K562 (cell line): ENCODE measurements around the gene THADA. TPM values are rescaled to one million over a fixed set of nuclear protein-coding genes. Genes with fewer than 3 reads are reported as not detected.

Experiments
- BCLAF1 ChIP-seq, 2 experiments: fragments of 450-650 bp in 1 of 2; IDR thresholded peaks; 2 replicates each; pipeline ENCODE4 v1.6.1; 2011 to 2017; ENCODE audit warnings: low read depth in 2 of 2, antibody characterized with exemption in 1 of 2, borderline replicate concordance in 1 of 2, low read length in 1 of 2, mild to moderate bottlenecking in 1 of 2, mixed read lengths in 1 of 2; ENCODE audit not compliant: control insufficient read depth in 1 of 2
- E2F8 ChIP-seq: fragments of 450-650 bp; IDR thresholded peaks from 2 replicates; pipeline ENCODE4 v1.7.1; 2018; ENCODE audit warnings: mild to moderate bottlenecking, low read depth; ENCODE audit not compliant: partially characterized antibody
- ELF1 ChIP-seq: fragments of 200-800 bp; sonication (Bioruptor generic); IDR thresholded peaks from 2 replicates; pipeline ENCODE4 v1.6.1; 2016; ENCODE audit warnings: missing genetic modification characterization, missing compliant biosample characterization
- FOXA3 ChIP-seq, 2 experiments: fragments of 450-650 bp in 1 of 2; sonication (generic) in 1 of 2; formaldehyde crosslinking; IDR thresholded peaks in 1 of 2; conservative IDR thresholded peaks in 1 of 2; 2 replicates each; pipeline versions ENCODE4 v1.4.0 to v1.8.0; 2020 to 2022; ENCODE audit warnings: mild to moderate bottlenecking in 2 of 2, missing genetic modification reagents in 1 of 2
- HMBOX1 ChIP-seq: sonication (generic); IDR thresholded peaks from 2 replicates; pipeline ENCODE4 v1.6.1; 2016
- HNRNPH1 ChIP-seq: fragments of 200-400 bp; formaldehyde crosslinking; optimal IDR thresholded peaks from 2 replicates; pipeline ENCODE3; 2017; ENCODE audit warnings: low read depth, mild to moderate bottlenecking, low read length, moderate library complexity
- LARP7 ChIP-seq: fragments of 450-650 bp; IDR thresholded peaks from 2 replicates; pipeline ENCODE4 v1.6.1; 2016
- POLR2G ChIP-seq: fragments of 200-400 bp; formaldehyde crosslinking; IDR thresholded peaks from 2 replicates; pipeline ENCODE4 v1.6.1; 2017; ENCODE audit warnings: low read depth, mild to moderate bottlenecking, antibody characterized with exemption, low read length, moderate library complexity
- TEAD1 ChIP-seq, 2 experiments: fragments of 450-650 bp in 1 of 2; sonication (generic) in 1 of 2; formaldehyde crosslinking; IDR thresholded peaks; 2 replicates each; pipeline versions ENCODE4 v1.4.0 to v1.8.0; 2020 to 2022; ENCODE audit warnings: mild to moderate bottlenecking in 2 of 2, missing genetic modification reagents in 1 of 2
- ZFP36 ChIP-seq: fragments of 150-350 bp; IDR thresholded peaks from 2 replicates; pipeline ENCODE4 v1.6.1; 2018; ENCODE audit warnings: low read length, low read depth; ENCODE audit not compliant: partially characterized antibody
- ZFP91 ChIP-seq: sonication (generic); formaldehyde crosslinking; IDR thresholded peaks from 2 replicates; pipeline ENCODE4 v1.8.0; 2022; ENCODE audit warnings: mild to moderate bottlenecking, missing genetic modification reagents
- ZNF12 ChIP-seq: sonication (generic); formaldehyde crosslinking; IDR thresholded peaks from 2 replicates; pipeline ENCODE4 v1.4.0; 2020; ENCODE audit warnings: mild to moderate bottlenecking, missing genetic modification reagents
- ZNF133 ChIP-seq: fragments of 250-450 bp; sonication (Bioruptor Pico); IDR thresholded peaks from 2 replicates; pipeline ENCODE4 v1.4.0; 2020; ENCODE audit warnings: mild to moderate bottlenecking
- ZNF134 ChIP-seq: fragments of 250-450 bp; sonication (Bioruptor Pico); conservative IDR thresholded peaks from 2 replicates; pipeline ENCODE4 v1.4.0; 2020
- ZNF232 ChIP-seq: sonication (generic); formaldehyde crosslinking; IDR thresholded peaks from 2 replicates; pipeline ENCODE4 v1.8.0; 2022; ENCODE audit warnings: mild to moderate bottlenecking, missing genetic modification reagents
- ZNF263 ChIP-seq: sonication (generic); formaldehyde crosslinking; IDR thresholded peaks from 2 replicates; pipeline ENCODE4 v1.8.0; 2022; ENCODE audit warnings: mild to moderate bottlenecking, missing genetic modification reagents, borderline replicate concordance
- ZNF551 ChIP-seq: fragments of 250-450 bp; sonication (Bioruptor Pico); IDR thresholded peaks from 2 replicates; pipeline ENCODE4 v1.5.0; 2021; ENCODE audit warnings: mild to moderate bottlenecking, moderate library complexity
- ZNF766 ChIP-seq: fragments of 200-800 bp; sonication (Bioruptor generic); conservative IDR thresholded peaks from 2 replicates; pipeline ENCODE4 v1.6.1; 2016; ENCODE audit warnings: missing genetic modification characterization, missing compliant biosample characterization
- polyA plus RNA-seq, 8 experiments: library from polyadenylated mRNA; depleted of rRNA in 4 of 8; stranded (reverse) in 5 of 8; unstranded in 3 of 8; fragments of >200 nt; fragmentation: Nextera tagmentation in 2 of 8; fragmentation: Illumina TruSeq in 1 of 8; extraction: Ambion mirVana in 2 of 8; extraction: Trizol in 1 of 8; gene quantifications; 2 replicates each; pipeline versions ENCODE4 v1.2.1 to v1.2.3, GENCODE V29; 2011 to 2014; ENCODE audit warnings: inconsistent platforms in 1 of 8, missing spikeins in 1 of 8
- total RNA-seq, 7 experiments: library from RNA; depleted of rRNA in 6 of 7; stranded (reverse); fragments of >200 nt in 6 of 7; fragmentation: Illumina TruSeq in 2 of 7; extraction: Trizol in 2 of 7; gene quantifications; 2 replicates each; pipeline versions ENCODE4 v1.2.1 to v1.2.3, GENCODE V29; 2011 to 2021; ENCODE audit warnings: low replicate concordance in 1 of 7

Gene THADA
- total and polyA plus RNA-seq, 9 of the 15 experiments (the other 6 are each of a cell fraction or from before 2014, with no cell fraction given): 17.8 to 34.7 (median 31.9) TPM

GRCh38 chr2:43595603-43596412, at the start of gene THADA (continued):
- TF ChIP-seq BCLAF1 (IDR thresholded peaks at IDR 0.05; ENCODE audit: borderline replicate concordance in 1 of 2, control insufficient read depth in 1 of 2, low read depth in 2 of 2, low read length in 1 of 2) (0 out of 4 replicates have a peak, but pooled peaks of 1 of the 2 experiments have one; percentile 51), ELF1 (tag) (peak; percentile 95), E2F8 (peak; percentile 82), ZNF551 (CRISPR knock-in tag) (no peak), LARP7 (no peak), ZNF134 (CRISPR knock-in tag) (no peak; the same call in 1 of the 2 replicates), POLR2G (peak; percentile 96), ZFP36 (no peak), ZFP91 (CRISPR knock-in tag) (no peak; the same call in 1 of the 2 replicates), HMBOX1 (peak; percentile 91), ZNF232 (CRISPR knock-in tag) (peak; percentile 33; the same call in 1 of the 2 replicates), ZNF12 (CRISPR knock-in tag) (peak; percentile 55; the same call in 1 of the 2 replicates), FOXA3 (CRISPR knock-in tag; conservative IDR thresholded peaks at IDR 0.05 in 1 of 2, IDR thresholded peaks at IDR 0.05 in 1 of 2) (0 out of 4 replicates have a peak, but pooled peaks of 1 of the 2 experiments have one; percentile 84), ZNF766 (CRISPR knock-in tag) (peak; percentile 23; the same call in 1 of the 2 replicates), ZNF133 (CRISPR knock-in tag) (no peak), TEAD1 (CRISPR knock-in tag; IDR thresholded peaks at IDR 0.05) (peak in 1 of 2 experiments; percentile 61; a peak in 1 of 4 replicates), ZNF263 (CRISPR knock-in tag) (0 out of 2 replicates have a peak, but pooled peaks have one; percentile 51), HNRNPH1 (no peak)
